ENCODE data around the gene ENPP5.
"Not testable (repeated sequence)": the region's sequence is repeated elsewhere in the genome, so short reads cannot be mapped to it uniquely, and the experiment has no call there.

The ENPP5 gene

DNA sequence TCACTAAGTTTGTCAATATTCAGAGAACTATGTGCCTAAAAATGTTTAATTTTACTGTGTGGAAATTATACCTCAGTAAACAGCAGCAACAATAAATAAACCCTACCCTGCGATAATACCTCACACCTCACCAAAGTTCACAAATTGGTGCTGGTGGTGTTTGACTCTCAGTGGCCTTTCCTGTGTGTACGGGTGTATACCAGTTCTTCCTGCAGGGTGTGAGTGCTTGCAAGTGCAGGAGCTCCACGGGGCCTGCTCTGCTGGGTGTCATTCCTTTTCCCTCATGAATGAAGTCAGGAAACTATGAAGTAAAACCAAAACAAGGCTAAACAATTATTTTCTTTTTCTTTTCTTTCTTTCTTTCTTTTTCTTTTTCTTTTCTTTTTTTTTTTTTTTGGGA, 4.1 kb upstream of the ENPP5 start:
- peak; percentile 14 for DNase-seq

DNA sequence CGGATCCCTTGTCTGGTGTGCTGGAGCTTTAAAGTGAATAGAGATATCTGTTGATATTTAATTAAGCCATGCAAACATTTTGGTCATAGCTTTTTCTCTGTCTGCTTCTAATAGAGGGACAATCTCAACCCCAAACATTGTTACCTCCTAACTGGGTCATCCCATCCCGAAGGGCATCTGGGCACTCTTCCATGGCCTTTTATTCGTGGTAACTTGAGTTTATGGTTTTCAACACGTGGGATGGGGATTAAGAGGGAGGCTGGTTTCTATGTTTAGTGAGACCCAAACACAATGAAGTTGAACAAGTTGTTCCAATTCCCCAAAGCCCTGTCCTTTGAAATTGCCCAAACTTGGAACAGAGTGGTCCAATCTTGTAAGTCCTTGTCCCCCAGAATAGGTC, 1.4 kb upstream of the ENPP5 start:
- no peak for DNase-seq

DNA sequence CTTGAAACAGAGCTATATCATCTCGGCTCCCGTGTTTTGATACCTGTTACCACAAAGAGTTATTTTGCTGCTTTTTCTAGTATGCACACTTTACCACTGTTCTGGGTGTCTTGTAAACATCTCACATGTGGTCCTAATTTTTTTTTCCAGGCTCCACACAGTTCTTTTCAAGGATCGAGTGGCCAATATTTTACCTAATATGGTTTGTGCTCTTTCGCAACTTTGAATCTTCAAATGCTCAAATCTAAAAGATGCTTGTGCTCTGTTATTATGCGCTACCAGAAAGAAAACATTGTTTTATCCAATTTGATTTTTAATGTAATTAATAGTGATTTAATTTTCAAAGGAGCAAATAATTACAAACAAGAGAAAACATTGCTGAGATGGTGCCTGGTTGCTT, 10.7 kb downstream of the ENPP5 start:
- DNase-seq = no peak

DNA sequence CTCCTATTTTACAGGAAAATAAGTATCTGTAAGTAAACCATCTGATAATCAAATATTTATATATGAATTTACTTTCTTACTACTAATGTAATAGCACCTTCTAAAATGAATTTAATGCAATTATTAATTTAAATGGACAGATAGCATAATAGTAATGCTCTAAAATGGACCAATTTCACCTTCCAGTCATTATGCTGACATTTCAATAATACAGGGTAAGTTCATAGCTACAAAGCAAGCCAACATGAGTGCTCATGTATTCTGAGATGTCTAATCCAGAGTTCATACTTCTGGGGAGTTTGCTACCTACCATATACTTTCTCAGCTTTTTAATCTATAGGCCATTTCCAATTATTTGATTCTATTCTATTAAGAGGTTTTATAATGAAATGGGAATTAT, 11.6 kb downstream of the ENPP5 start:
- no peak for DNase-seq

DNA sequence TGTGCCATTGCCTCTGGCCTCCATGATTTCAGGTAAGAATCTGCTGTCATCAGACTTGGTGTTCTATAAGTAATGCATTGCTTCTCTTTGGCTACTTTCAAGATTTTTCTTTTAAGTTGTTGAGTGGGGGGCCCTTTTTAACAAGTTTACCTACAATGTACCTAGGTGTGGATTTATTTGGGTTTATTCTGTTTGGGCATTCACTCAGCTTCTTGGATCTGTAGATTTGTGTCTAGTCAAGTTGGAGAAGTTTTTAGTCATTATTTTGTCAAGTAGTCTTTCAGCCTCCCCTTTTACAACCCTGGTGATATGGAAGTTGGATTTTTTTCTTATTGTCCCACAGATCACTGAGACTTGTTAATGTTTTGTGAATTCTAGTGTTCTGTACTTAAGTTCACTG, 14.1 kb downstream of the ENPP5 start:
- DNase-seq = no peak

DNA sequence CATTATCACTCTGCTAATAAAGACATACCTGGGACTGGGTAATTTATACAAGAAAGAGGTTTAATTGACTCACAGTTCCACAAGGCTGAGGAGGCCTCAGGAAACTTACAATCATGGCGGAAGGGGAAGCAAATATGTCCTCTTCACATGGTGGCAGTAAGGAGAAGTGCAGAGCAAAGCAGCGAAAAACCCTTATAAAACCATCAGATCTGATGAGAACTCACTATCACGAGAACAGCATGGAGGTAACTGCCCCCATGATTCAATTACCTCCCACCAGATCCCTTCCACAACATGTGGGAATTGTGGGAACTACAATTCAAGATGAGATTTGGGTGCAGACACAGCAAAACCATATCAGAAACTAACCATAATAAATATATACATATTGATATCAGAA, 21.7 kb downstream of the ENPP5 start:
- DNase-seq = not testable (repeated sequence)

- DNase-seq = no peak
These were observed 26.5 kb downstream of the ENPP5 start for GRCh38 chr6:46144270-46144669.

- DNase-seq = no peak
These were observed 32.5 kb downstream of the ENPP5 start for GRCh38 chr6:46138281-46138680.

- DNase-seq = no peak
These were observed 33.4 kb downstream of the ENPP5 start for GRCh38 chr6:46137387-46137786.

GRCh38 chr6:46136831-46137230, 33.9 kb downstream of the ENPP5 start:
- DNase-seq = no peak

GRCh38 chr6:46135176-46135575, 35.6 kb downstream of the ENPP5 start:
- DNase-seq = peak; percentile 21

- DNase-seq = no peak
These were observed 36.6 kb downstream of the ENPP5 start for GRCh38 chr6:46134216-46134615.

GRCh38 chr6:46131291-46131690, 39.5 kb downstream of the ENPP5 start:
- DNase-seq = not testable (repeated sequence)

GRCh38 chr6:46130666-46131065, 40.1 kb downstream of the ENPP5 start:
- DNase-seq = no peak

DNA sequence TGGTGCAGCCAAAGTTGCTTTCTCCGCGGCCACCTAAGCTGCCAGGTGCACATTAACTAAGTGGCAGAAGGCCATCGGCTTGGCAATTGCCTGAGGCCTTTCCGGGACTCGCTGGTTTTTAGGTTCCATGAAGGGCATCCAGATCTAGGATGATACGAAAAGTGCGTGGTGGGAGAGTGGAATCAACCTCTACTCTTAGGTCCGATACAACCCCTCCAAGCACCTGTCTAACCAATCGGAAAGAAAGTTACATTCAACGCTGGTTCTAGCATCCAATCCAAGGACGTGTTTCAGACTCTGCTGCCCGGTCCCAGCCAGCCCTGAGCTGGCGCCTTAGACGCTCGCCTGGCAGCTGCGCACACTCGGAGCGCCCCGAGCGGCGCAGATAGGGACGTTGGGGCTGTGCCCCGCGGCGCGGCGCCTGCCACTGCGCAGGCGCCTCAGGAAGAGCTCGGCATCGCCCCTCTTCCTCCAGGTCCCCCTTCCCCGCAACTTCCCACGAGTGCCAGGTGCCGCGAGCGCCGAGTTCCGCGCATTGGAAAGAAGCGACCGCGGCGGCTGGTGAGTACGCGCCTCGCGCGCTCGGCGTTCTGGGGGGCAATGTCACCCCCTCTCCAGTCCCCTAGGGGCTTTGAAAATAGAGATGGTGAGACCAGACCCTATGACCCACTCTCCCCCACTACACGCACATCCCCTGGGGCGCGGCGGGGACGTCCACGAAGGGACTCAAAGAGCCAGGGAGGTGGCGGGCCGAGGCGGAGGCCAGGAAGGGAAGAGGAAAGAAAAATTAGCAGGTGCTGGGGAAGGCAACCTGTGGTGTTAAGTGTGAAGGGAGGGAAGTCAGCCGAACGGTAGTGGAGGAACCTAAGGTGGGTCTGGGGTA, 40.9 kb downstream of the ENPP5 start, which contains the start of gene ENPP4:
Gene ENPP4, plus strand, starts transcription at position 361 of the 883 bp plus-strand sequence. CDS start 9,595 bp downstream, outside the sequence.
- peak; percentile 95 for DNase-seq

- no peak for DNase-seq
These were observed 41.5 kb downstream of the ENPP5 start for GRCh38 chr6:46129291-46129628.

GRCh38 chr6:46128476-46128875, 42.3 kb downstream of the ENPP5 start:
- no peak for DNase-seq

DNA sequence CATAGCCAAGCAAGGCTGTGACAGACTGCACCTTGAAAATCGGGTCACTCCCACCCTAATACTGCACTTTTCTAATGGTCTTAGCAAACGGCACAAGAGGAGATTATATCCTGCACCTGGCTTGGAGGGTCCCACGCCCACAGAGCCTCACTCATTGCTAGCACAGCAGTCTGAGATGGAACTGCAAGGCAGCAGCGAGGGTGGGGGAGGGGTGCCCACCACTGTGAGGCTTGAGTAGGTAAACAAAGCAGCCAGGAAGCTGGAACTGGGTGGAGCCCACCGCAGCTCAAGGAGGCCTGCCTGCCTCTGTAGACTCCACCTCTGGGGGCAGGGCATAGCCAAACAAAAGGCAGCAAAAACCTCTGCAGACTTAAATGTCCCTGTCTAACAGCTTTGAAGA, 51.1 kb downstream of the ENPP5 start:
- DNase-seq = not testable (repeated sequence)

- DNase-seq = no peak
These were observed 51.9 kb downstream of the ENPP5 start for GRCh38 chr6:46118836-46119235.

DNA sequence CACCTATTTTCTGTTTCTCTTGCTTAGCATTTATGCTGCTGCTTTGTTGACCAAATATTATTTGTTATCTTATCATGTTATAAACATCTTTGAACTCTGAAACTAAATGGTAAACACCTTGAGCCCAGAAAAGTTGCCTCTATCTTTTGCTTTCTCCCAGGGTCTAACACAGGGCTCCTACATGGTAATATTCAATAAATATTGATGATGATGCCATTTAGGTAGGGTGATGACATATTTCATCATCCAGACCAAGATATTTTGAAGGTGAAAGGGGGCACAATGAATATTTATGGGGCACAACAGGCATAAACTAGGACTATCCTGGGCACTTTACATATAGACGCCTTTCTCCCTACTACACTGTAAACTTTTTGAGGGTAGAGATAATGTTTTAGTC, 52.6 kb downstream of the ENPP5 start:
- no peak for DNase-seq

DNA sequence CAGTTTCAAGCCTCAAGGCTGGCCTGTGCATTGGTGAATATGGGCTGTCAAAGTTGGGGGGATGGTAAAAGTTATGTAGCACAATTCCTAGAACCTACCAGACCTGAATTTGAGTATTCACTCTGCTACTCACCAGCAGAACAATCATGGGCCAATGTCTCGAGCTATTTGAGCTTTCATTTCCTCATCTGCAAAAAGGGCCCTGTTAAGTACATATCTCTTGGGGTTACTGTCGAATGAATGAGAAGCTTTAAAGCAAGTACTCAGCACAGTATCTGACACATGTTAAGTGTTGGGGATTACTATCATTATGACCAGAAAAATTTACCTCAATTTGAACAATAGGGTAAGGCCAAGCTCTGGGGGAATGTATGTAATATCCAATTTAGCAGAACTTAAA, 54.5 kb downstream of the ENPP5 start:
- no peak for DNase-seq

DNA sequence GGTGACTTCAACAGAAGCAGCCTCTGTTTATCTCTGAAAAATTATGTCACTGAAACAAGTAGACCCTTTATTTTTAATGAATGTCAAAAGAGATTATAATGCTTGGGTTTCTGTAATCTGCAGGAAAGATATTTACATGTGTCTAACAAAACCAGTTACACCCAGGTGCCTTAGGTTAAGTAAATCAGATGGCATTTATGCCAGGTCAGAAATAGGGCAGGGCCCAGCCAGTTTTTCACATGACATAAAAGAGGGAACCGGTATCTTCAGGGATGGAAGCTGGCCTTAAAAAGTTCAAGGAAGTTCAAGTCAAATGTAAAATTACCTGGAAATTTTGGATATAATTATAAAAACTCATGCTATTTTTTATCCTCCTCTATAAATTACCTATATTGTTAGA, 55.1 kb downstream of the ENPP5 start:
- DNase-seq = no peak

- DNase-seq = no peak
These were observed 57.4 kb downstream of the ENPP5 start for GRCh38 chr6:46113370-46113769.

All from activated CD4-positive, alpha-beta T cell treated with anti-CD3 and anti-CD28 coated beads, Interleukin-10, Interleukin-2, amounts not matched to agents 100 ng/mL and 50 ng/mL, durations not matched to agents 16 hours and 8 hours (primary cell).